H9 (cell line): Measurements from ENCODE around the gene TPRN. TPM values are rescaled to one million over a fixed set of nuclear protein-coding genes. Genes with fewer than 3 reads are reported as not detected.
"Not testable (repeated sequence)": the region's sequence is repeated elsewhere in the genome, so short reads cannot be mapped to it uniquely, and the experiment has no call there.

ENCODE experiments used
- DNase-seq: peaks from one replicate; pipeline ENCODE4 v3.0.0-alpha.2; 2017
- H2AFZ ChIP-seq: one replicate; pipeline ENCODE4 v1.6.1; 2013; ENCODE audit warnings: mild to moderate bottlenecking, low read length, control low read depth, moderate library complexity
- H2AK5ac ChIP-seq: 2 replicates; pipeline ENCODE4 v1.6.1; 2013; ENCODE audit warnings: low read length, control low read depth, mixed read lengths; ENCODE audit not compliant: insufficient read length
- H2BK120ac ChIP-seq: one replicate; pipeline ENCODE4 v1.6.1; 2013; ENCODE audit warnings: low read depth, mild to moderate bottlenecking, low read length, control low read depth, inconsistent platforms; ENCODE audit not compliant: poor library complexity, severe bottlenecking
- H2BK12ac ChIP-seq: 2 replicates; pipeline ENCODE4 v1.6.1; 2013; ENCODE audit warnings: low read length, control low read depth, mixed read lengths, low read depth; ENCODE audit not compliant: insufficient read length
- H2BK15ac ChIP-seq: 2 replicates; pipeline ENCODE4 v1.6.1; 2013; ENCODE audit warnings: low read depth, low read length, control low read depth
- H2BK20ac ChIP-seq: one replicate; pipeline ENCODE4 v1.6.1; 2013; ENCODE audit warnings: low read depth, mild to moderate bottlenecking, low read length, control low read depth, inconsistent platforms; ENCODE audit not compliant: poor library complexity, severe bottlenecking
- H2BK5ac ChIP-seq: 2 replicates; pipeline ENCODE4 v1.6.1; 2013; ENCODE audit warnings: low read length, control low read depth, mixed read lengths; ENCODE audit not compliant: insufficient read length
- H3K14ac ChIP-seq: 2 replicates; pipeline ENCODE4 v1.6.1; 2013; ENCODE audit warnings: low read length, control low read depth; ENCODE audit not compliant: insufficient read depth
- H3K18ac ChIP-seq: 2 replicates; pipeline ENCODE4 v1.6.1; 2013; ENCODE audit warnings: low read depth, mild to moderate bottlenecking, mixed read lengths, low read length, control low read depth; ENCODE audit not compliant: insufficient read length
- H3K23ac ChIP-seq: 2 replicates; pipeline ENCODE4 v1.6.1; 2013; ENCODE audit warnings: low read length, control low read depth, mixed read lengths, low read depth; ENCODE audit not compliant: insufficient read length
- H3K23me2 ChIP-seq: 2 replicates; pipeline ENCODE4 v1.6.1; 2013; ENCODE audit warnings: low read depth, mild to moderate bottlenecking, mixed read lengths, low read length, control low read depth; ENCODE audit not compliant: insufficient read length, poor library complexity, severe bottlenecking
- H3K27ac ChIP-seq: 2 replicates; pipeline ENCODE4 v1.5.1; 2013; ENCODE audit warnings: low read length, control low read depth, mixed read lengths, low read depth; ENCODE audit not compliant: insufficient read length
- H3K27me3 ChIP-seq: 2 replicates; pipeline ENCODE4 v1.6.1; 2013; ENCODE audit warnings: low read length, control low read depth, inconsistent platforms; ENCODE audit not compliant: insufficient read depth
- H3K4ac ChIP-seq: 2 replicates; pipeline ENCODE4 v1.6.1; 2013; ENCODE audit warnings: low read depth, mild to moderate bottlenecking, control low read depth, inconsistent platforms, low read length, moderate library complexity
- H3K4me1 ChIP-seq: 2 replicates; pipeline ENCODE4 v1.6.1; 2013; ENCODE audit warnings: low read length, control low read depth, inconsistent platforms; ENCODE audit not compliant: insufficient read depth
- H3K4me2 ChIP-seq: 2 replicates; pipeline ENCODE4 v1.6.1; 2013; ENCODE audit warnings: low read length, control low read depth, mixed read lengths; ENCODE audit not compliant: insufficient read length, insufficient read depth
- H3K56ac ChIP-seq: 2 replicates; pipeline ENCODE4 v1.6.1; 2013; ENCODE audit warnings: low read depth, mild to moderate bottlenecking, mixed read lengths, low read length, control low read depth; ENCODE audit not compliant: insufficient read length
- H3K79me1 ChIP-seq: 2 replicates; pipeline ENCODE4 v1.6.1; 2013; ENCODE audit warnings: low read depth, mild to moderate bottlenecking, moderate library complexity, low read length, control low read depth, inconsistent platforms; ENCODE audit not compliant: insufficient read depth, poor library complexity, severe bottlenecking
- H3K79me2 ChIP-seq: 2 replicates; pipeline ENCODE4 v1.6.1; 2013; ENCODE audit warnings: low read length, control low read depth, inconsistent platforms; ENCODE audit not compliant: insufficient read depth
- H3K9ac ChIP-seq: 2 replicates; pipeline ENCODE4 v1.6.1; 2013; ENCODE audit warnings: low read length, control low read depth, mixed read lengths; ENCODE audit not compliant: insufficient read length; ENCODE audit errors: extremely low read depth
- H3K9me3 ChIP-seq: one replicate; pipeline ENCODE4 v1.6.1; 2013; ENCODE audit warnings: low read depth, low read length, inconsistent platforms; ENCODE audit not compliant: control insufficient read depth
- H3T11ph ChIP-seq: one replicate; pipeline ENCODE4 v1.6.1; 2013; ENCODE audit warnings: mild to moderate bottlenecking, low read length, control low read depth, inconsistent platforms
- H4K20me1 ChIP-seq: one replicate; pipeline ENCODE4 v1.6.1; 2013; ENCODE audit not compliant: control insufficient read depth, insufficient read length, insufficient read depth
- H4K5ac ChIP-seq: 2 replicates; pipeline ENCODE4 v1.6.1; 2013; ENCODE audit warnings: low read depth, mild to moderate bottlenecking, mixed read lengths, low read length, control low read depth; ENCODE audit not compliant: insufficient read length
- H4K8ac ChIP-seq: replicated peaks from 2 replicates; pipeline ENCODE4 v1.6.1; 2013; ENCODE audit warnings: low read length, control low read depth, mixed read lengths, low read depth; ENCODE audit not compliant: insufficient read length
- H4K91ac ChIP-seq: 2 replicates; pipeline ENCODE4 v1.6.1; 2013; ENCODE audit warnings: low read depth, mild to moderate bottlenecking, moderate library complexity, mixed read lengths, low read length, control low read depth; ENCODE audit not compliant: insufficient read length
- H3K27ac Mint-ChIP-seq, 3 experiments: 2 replicates in 2 of 3; 3 replicates in 1 of 3; pipeline ENCODE4 v1.8.0; 2020 to 2021; ENCODE audit warnings: mixed read lengths in 3 of 3, mild to moderate bottlenecking in 1 of 3, moderate library complexity in 1 of 3
- H3K27me3 Mint-ChIP-seq: 2 replicates; pipeline ENCODE4 v1.8.0; 2021; ENCODE audit warnings: low read depth, mild to moderate bottlenecking, moderate library complexity, mixed read lengths
- H3K36me3 Mint-ChIP-seq, 3 experiments: 2 replicates in 2 of 3; 3 replicates in 1 of 3; pipeline ENCODE4 v1.8.0; 2020 to 2021; ENCODE audit warnings: low read depth in 3 of 3, mixed read lengths in 3 of 3; ENCODE audit not compliant: insufficient read depth in 1 of 3
- H3K4me1 Mint-ChIP-seq, 2 experiments: 2 replicates each; pipeline ENCODE4 v1.8.0; 2020; ENCODE audit warnings: mixed read lengths in 2 of 2
- H3K4me3 Mint-ChIP-seq, 2 experiments: 2 replicates in 1 of 2; 3 replicates in 1 of 2; pipeline ENCODE4 v1.8.0; 2020 to 2021; ENCODE audit warnings: mild to moderate bottlenecking in 2 of 2, mixed read lengths in 2 of 2, moderate library complexity in 1 of 2
- H3K9me3 Mint-ChIP-seq, 2 experiments: 2 replicates in 1 of 2; 3 replicates in 1 of 2; pipeline ENCODE4 v1.8.0; 2020; ENCODE audit warnings: mild to moderate bottlenecking in 2 of 2, mixed read lengths in 2 of 2, moderate library complexity in 1 of 2
- WGBS: extraction: QIAGEN DNeasy Blood & Tissue Kit; methylation state at CpG from one replicate; pipeline ENCODE4 v1.1.7; 2013; ENCODE audit warnings: missing lambda C conversion rate, low lambda C conversion rate, mixed read lengths; ENCODE audit not compliant: insufficient read length; ENCODE audit errors: extremely low coverage; 5-methylcytosine and 5-hydroxymethylcytosine counted together
- total RNA-seq: library from RNA; stranded (reverse); gene quantifications from 2 replicates; pipeline ENCODE4 v1.2.1, GENCODE V29; 2021
- TF ChIP-seq, protein P1 (sequence below): fragments of 200-600 bp; sonication (generic); conservative IDR thresholded peaks from 3 replicates; pipeline ENCODE4 v1.8.0; 2021; ENCODE audit warnings: antibody characterized with exemption, mild to moderate bottlenecking

Gene TPRN
- total RNA-seq, 1 experiment from 2014 or later = 30.7 TPM

DNA sequence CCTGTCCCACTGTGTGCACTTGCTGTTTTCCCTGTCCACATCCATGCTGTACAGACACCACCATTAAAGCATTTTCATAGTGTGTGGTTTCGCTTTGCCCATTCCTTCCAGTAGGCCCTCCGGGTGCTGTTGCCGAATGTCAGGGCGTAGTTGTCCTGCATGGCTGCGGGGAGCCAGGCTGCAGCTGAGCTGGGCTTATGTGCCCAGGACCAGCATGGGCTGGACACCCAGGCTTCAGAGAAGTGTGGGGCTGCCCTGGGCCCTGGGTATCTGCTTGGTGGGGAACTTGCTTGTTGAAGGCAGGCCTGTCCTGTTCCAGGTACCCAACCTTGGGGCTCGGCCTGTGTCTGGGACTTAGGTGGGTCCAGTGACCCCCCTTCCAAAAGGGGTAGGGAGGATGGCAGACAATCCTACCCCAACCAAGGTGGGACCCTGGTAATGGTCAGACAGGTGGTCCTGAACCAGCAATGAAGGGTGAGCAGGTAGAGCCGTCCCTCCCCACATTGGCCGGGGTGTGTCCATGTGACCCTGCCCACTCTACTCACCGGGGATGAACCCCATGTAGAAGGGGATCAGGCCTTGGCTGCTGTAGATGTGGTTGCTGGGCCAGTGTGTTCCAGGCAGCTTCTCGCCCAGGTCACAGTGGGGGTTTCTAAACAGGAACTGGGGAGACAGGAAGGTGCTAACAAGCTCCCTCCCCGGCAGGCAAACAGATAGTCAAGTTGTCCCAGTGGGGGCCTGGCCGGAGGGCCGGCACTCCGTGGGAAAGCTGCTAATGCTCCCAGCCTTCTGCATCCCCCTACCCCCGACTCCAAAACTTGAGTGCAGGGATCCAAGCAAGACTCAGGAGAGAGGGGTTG, 43.3 kb upstream of the TPRN start:
- Histone ChIP-seq H3K4ac (no peak overlapping the region), H4K20me1 (peaks cover 3% of the 10 kb centered on the region), H4K5ac (no peak overlapping the region), H3K4me2 (no peak overlapping the region), H3K9me3 (no peaks in the 10 kb centered on the region), H2BK5ac (no peak overlapping the region), H3K23me2 (peaks cover 12% of the 10 kb centered on the region), H2BK120ac (no peak overlapping the region), H3K27me3 (no peaks in the 10 kb centered on the region), H3K18ac (no peak overlapping the region), H2AK5ac (no peak overlapping the region), H3K56ac (no peak overlapping the region), H3K23ac (no peak overlapping the region), H3K27ac (no peak overlapping the region), H3K79me2 (no peaks in the 10 kb centered on the region), H3T11ph (no peak overlapping the region), H3K14ac (no peak overlapping the region), H2AFZ (no peak overlapping the region), H3K79me1 (no peaks in the 10 kb centered on the region), H2BK12ac (no peak overlapping the region), H2BK20ac (no peak overlapping the region), H4K91ac (no peak overlapping the region), H4K8ac (no peak overlapping the region), H3K4me1 (no peaks in the 10 kb centered on the region; the same call in 1 of the 2 replicates), H2BK15ac (no peak overlapping the region), H3K9ac (no peak overlapping the region)
- WGBS = no CpG with 5 or more reads among the region's 15 CpGs
- no peak for DNase-seq
- Mint-ChIP-seq H3K4me1 (peaks cover 21 to 30% of the 10 kb centered on the region in 2 experiments), H3K27ac (peak overlapping the region; percentile 39 to 80 (median 79); a peak in 5 of 7 replicates), H3K27me3 (peaks cover 26% of the 10 kb centered on the region), H3K9me3 (no peaks in the 10 kb centered on the region; a peak in 2 of 5 replicates), H3K4me3 (peak overlapping the region; percentile 77 to 86; a peak in 4 of 5 replicates), H3K36me3 (peaks cover 19 to 26% (median 23%) of the 10 kb centered on the region in 3 experiments)
- TF ChIP-seq, protein P1, sequence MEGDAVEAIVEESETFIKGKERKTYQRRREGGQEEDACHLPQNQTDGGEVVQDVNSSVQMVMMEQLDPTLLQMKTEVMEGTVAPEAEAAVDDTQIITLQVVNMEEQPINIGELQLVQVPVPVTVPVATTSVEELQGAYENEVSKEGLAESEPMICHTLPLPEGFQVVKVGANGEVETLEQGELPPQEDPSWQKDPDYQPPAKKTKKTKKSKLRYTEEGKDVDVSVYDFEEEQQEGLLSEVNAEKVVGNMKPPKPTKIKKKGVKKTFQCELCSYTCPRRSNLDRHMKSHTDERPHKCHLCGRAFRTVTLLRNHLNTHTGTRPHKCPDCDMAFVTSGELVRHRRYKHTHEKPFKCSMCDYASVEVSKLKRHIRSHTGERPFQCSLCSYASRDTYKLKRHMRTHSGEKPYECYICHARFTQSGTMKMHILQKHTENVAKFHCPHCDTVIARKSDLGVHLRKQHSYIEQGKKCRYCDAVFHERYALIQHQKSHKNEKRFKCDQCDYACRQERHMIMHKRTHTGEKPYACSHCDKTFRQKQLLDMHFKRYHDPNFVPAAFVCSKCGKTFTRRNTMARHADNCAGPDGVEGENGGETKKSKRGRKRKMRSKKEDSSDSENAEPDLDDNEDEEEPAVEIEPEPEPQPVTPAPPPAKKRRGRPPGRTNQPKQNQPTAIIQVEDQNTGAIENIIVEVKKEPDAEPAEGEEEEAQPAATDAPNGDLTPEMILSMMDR = no peak

DNA sequence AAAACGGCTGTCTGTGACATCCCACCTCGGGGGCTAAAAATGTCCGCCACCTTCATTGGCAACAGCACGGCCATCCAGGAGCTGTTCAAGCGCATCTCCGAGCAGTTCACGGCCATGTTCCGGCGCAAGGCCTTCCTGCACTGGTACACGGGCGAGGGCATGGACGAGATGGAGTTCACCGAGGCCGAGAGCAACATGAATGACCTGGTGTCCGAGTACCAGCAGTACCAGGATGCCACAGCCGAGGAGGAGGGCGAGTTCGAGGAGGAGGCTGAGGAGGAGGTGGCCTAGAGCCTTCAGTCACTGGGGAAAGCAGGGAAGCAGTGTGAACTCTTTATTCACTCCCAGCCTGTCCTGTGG, 42.7 kb upstream of the TPRN start:
- Mint-ChIP-seq H3K4me3 (peak overlapping the region; percentile 77 to 86), H3K4me1 (peaks cover 21 to 32% of the 10 kb centered on the region in 2 experiments), H3K27me3 (peaks cover 23% of the 10 kb centered on the region), H3K36me3 (peaks cover 19 to 26% (median 24%) of the 10 kb centered on the region in 3 experiments)
- no CpG with 5 or more reads among the region's 18 CpGs for WGBS
- H3K18ac ChIP-seq, H3K23ac ChIP-seq, H3K4me1 ChIP-seq, H3K14ac ChIP-seq, H3K9me3 Mint-ChIP-seq, H4K8ac ChIP-seq, H3K79me1 ChIP-seq, H2BK15ac ChIP-seq, H3T11ph ChIP-seq, H3K79me2 ChIP-seq, H3K27ac ChIP-seq, H3K56ac ChIP-seq, H2BK5ac ChIP-seq, H3K4ac ChIP-seq, H3K9ac ChIP-seq, H3K27ac Mint-ChIP-seq, H2BK20ac ChIP-seq, H2BK12ac ChIP-seq, H3K27me3 ChIP-seq, H2AFZ ChIP-seq, H2BK120ac ChIP-seq, H4K20me1 ChIP-seq, H3K4me2 ChIP-seq, H4K91ac ChIP-seq, DNase-seq, H2AK5ac ChIP-seq, H4K5ac ChIP-seq, H3K9me3 ChIP-seq: not testable (repeated sequence)
- peaks cover 12% of the 10 kb centered on the region for H3K23me2 ChIP-seq
